ENCODE measurements around the gene AMBRA1.

Gene AMBRA1, protein sequence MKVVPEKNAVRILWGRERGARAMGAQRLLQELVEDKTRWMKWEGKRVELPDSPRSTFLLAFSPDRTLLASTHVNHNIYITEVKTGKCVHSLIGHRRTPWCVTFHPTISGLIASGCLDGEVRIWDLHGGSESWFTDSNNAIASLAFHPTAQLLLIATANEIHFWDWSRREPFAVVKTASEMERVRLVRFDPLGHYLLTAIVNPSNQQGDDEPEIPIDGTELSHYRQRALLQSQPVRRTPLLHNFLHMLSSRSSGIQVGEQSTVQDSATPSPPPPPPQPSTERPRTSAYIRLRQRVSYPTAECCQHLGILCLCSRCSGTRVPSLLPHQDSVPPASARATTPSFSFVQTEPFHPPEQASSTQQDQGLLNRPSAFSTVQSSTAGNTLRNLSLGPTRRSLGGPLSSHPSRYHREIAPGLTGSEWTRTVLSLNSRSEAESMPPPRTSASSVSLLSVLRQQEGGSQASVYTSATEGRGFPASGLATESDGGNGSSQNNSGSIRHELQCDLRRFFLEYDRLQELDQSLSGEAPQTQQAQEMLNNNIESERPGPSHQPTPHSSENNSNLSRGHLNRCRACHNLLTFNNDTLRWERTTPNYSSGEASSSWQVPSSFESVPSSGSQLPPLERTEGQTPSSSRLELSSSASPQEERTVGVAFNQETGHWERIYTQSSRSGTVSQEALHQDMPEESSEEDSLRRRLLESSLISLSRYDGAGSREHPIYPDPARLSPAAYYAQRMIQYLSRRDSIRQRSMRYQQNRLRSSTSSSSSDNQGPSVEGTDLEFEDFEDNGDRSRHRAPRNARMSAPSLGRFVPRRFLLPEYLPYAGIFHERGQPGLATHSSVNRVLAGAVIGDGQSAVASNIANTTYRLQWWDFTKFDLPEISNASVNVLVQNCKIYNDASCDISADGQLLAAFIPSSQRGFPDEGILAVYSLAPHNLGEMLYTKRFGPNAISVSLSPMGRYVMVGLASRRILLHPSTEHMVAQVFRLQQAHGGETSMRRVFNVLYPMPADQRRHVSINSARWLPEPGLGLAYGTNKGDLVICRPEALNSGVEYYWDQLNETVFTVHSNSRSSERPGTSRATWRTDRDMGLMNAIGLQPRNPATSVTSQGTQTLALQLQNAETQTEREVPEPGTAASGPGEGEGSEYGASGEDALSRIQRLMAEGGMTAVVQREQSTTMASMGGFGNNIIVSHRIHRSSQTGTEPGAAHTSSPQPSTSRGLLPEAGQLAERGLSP (N-terminal part only)

DNA sequence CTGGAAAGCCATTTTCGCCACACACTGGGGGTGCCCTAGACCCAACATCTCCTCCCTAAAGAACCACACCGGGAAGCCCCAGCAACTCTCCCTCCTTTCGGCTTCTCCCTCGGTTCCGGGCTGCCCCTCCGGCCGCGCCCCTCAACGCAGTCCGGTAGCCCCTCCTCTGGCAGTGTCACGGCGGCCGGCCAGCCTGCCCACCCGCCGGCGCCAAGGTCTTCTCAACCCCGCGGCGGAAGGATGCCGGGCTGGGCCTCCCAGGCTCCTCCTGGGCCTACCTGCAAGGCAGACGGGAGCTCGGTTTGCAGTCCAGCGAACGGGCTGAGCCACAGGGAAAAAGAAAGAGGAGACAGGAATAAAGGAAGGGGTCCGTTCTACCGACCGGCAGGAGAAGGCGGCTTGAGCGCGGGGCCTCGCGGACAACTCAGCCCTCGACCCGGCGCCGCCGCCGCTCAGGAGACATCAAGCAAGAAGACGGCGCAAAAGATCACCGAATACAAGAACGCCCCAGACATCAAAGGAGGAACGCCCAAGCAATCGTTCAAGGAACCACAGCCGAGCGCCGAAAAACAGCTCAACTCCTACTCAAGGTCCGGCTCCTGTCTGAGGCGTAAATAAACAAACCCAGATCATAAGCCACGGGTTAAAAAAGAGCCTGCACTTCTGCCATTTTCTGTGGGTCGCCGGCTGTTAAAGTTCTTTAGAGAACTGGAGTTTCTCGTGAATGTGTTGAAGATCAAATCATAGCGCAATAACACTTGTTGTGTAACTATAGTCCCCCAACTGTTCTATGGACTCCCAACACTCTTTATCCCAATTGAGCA lies at the start of gene AMBRA1:
AMBRA1 (minus strand) TSS at position 474 of the 824 bp plus-strand sequence. CDS start 45,643 bp downstream, outside the sequence.
- peak; percentile 75 for DNase-seq

DNA sequence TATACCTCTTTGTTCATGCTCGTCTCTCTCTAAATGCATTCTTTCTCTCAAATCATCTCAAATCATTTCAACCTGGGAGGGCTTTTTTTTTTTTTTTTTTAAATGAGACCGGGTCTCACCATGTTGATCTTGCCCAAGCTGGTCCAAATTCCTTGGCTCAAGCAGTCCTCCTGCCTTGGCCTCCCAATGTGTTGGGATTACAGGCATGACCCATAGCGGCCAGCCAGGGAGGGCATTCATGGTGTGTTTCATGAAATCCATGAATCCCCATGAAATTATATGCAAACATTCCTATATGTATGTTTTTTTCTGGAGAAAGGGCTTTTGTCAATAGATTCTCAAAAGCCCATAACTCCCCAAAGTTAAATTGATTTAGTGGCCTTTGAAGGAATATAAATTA lies 49.7 kb upstream of the AMBRA1 start:
- no peak for DNase-seq

GRCh38 chr11:46642627-46643335 lies 49.0 kb upstream of the AMBRA1 start:
- DNase-seq = no peak

GRCh38 chr11:46641639-46642038 lies 47.8 kb upstream of the AMBRA1 start:
- no peak for DNase-seq

- no peak for DNase-seq
Observed at GRCh38 chr11:46640036-46640788, 46.4 kb upstream of the AMBRA1 start.

- DNase-seq = no peak
Observed at GRCh38 chr11:46639197-46639839, 45.5 kb upstream of the AMBRA1 start.

- DNase-seq = no peak
Observed at GRCh38 chr11:46637546-46637945, 43.7 kb upstream of the AMBRA1 start.

DNA sequence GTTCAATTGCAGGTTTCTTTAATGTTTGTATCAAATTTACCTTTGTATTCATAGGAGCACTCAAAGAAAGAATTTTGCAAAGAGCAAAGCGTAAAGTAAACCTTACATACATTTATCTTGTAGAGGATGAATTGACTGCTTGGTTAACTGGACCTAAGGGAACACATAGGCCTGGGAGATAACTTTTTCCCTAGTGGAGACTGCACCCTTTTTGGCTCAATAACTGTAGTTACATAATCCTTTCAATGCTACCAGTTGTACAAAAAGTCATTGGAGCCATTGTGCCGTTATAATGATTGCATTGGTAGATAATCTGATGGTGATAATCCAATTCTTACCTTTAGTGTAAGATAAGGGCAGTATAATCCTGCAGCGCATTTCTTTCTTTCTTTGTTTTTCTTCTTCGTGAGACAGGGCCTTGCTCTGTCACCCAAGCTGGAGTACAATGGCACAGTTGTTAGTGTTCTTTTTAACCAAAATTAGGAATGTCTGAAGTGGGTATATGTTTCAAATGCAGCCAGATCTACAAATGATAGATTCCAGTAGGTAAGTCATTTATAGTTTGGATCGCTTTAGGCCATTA lies 41.8 kb upstream of the AMBRA1 start:
- DNase-seq = no peak

DNA sequence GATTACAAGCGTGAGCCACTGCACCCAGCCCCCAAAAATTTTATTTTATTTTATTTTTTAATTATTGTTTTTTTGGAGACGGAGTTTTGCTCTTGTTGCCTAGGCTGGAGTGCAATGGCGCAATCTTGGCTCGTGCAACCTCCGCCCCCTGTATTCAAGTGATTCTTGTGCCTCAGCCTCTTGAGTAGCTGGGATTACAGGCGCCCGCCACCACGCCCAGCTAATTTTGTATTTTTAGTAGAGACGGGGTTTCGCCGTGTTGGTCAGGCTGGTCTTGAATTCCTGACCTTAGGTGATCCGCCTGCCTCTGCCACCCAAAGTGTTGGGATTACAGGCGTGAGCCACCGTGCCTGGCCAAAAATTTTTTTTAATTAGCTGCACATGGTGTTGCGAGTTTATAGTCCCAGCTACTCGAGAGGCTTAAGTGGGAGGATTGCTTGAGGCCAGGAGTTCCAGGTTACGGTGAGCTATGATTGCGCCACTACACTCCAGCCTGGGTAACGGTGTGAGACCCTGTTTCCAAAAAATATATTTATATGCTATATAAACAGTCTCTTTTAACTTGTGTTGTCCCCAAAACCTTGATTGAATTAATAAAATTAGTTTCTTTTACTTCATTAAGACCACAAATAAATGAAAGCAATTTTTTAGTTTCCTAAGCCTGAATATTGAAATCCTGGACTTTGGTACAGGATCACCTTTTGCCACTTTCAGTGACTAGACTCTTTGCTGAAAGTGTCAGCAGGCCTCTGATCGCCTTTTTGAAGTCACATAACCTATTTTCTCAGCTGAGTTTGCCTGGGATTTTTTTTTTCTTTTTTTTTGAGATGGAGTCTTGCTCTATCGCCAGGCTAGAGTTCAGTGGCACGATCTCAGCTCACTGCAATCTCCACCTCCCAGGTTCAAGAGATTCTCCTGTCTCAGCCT lies 39.7 kb upstream of the AMBRA1 start:
- no peak for DNase-seq

- no peak for DNase-seq
Observed at GRCh38 chr11:46632502-46632901, 38.7 kb upstream of the AMBRA1 start.

GRCh38 chr11:46631676-46632075 lies 37.9 kb upstream of the AMBRA1 start:
- DNase-seq = no peak

DNA sequence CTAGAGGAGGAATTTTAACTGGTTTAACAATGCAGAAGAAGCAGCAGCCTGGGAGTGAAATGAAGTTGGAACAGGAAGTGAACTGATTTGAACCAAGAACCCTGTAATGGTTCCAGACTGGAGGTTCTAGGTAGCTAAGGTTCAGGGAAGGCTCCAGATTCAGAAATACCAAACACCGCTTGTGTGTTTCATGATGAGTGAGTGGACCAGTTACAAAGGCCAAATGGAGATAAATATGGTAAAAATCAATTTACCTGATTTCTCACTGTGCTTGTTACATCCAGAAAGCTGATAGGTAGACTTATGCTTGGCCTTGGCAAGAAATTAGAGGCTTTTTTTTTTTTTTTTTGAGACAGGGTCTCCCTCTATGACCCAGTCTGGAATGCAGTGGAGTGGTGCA lies 36.4 kb upstream of the AMBRA1 start:
- no peak for DNase-seq

DNA sequence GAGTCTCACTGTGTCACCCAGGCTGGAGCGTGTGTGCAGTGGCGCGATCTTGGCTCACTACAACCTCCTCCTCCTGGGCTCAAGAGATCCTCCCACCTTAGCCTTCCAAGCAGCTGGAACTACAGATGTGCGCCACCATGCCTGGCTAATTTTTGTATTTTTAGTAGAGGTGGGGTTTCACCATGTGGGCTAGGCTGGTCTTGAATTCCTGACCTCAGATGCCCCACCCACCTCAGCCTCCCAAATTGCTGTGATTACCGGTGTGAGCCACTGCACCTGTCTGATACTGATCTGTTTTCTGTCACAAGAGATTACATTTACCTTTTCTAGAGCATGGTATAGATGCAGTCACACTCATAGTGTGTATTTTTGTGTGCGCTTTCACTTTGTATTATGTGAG lies 35.1 kb upstream of the AMBRA1 start:
- no peak for DNase-seq

DNA sequence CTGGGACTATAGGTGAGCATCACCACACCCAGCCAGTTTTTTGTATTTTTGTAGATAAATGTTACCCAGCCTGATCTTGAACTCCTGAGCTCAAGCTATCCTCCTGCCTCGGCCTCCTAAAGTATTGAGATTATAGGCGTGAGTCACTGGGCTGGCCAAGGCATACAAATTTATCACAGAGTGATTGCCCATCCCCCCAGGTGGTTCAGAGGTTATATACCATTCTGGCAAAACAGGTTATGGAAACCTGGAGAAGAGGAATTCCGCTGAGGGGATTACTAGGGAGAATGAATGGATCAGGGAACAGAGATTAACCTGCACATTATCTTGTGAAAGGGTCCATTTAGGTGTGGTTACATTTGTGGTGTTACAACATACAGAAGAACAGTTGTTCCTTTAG lies 31.6 kb upstream of the AMBRA1 start:
- no peak for DNase-seq

GRCh38 chr11:46618837-46619236 lies 25.0 kb upstream of the AMBRA1 start:
- no peak for DNase-seq

GRCh38 chr11:46617972-46618314 lies 24.1 kb upstream of the AMBRA1 start:
- DNase-seq = no peak

DNA sequence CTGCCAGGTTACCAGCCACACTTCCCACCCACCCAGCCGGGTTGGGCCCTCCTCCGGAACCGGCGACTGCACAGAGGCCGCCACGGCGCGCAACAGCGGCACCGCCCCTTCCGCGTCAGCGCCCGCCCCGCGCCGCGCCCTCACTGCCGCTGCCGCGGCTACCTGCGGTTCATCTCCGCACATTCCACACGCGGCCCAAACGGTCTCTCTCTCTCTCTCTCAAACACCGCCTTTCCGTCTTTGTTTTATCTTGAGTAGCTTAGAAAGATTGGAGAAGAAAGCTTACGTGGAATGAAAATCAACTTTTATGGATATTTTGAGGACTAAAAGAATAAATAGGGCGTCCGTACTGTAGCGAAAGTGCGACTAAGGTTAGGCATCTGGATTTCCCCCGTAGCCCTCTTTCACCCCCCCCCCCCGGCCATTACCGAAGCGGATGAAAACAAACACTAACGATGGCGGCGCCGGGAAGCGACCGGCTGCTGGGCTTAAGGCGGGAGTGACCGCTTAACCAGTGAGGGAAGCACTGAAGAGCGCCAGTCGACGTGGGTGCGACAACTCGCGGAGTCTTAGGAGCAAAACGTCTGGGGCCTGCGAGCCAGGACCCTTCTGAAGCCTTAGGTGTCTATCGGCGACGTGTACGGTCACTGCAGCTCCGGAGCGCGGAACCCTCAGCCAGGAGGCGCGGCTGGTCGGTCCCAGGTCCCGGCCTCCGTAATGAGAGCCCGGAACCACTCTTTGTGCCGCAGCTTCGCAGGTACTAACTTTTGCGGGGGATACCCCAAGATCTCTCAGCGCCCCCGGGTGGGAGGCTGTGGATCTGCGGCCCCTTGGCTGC lies 23.5 kb upstream of the AMBRA1 start, which contains the start of the genes ATG13 and HARBI1:
ATG13 (plus strand) TSS at position 420 of the 838 bp plus-strand sequence. CDS start 26,739 bp downstream, outside the sequence.
HARBI1 (minus strand) TSS at position 94 of the 838 bp plus-strand sequence. CDS start 990 bp downstream, outside the sequence.
- peak; percentile 43 for DNase-seq
